H1 (cell line): ENCODE measurements around the gene ADAMTS14. TPM values are rescaled to one million over a fixed set of nuclear protein-coding genes. Genes with fewer than 3 reads are reported as not detected.

ENCODE experiments used
- CTCF ChIA-PET: fragments of 300-600 bp; sonication (Branson Sonifier 250); formaldehyde crosslinking; loops from one replicate; lab custom pipeline; 2021; ENCODE audit not compliant: partially characterized antibody; lab: Charles Lee
- POLR2A ChIA-PET: fragments of 300-600 bp; sonication (Branson Sonifier 250); formaldehyde crosslinking; loops from one replicate; lab custom pipeline; 2021; ENCODE audit warnings: inconsistent platforms; ENCODE audit not compliant: partially characterized antibody; lab: Charles Lee
- DNase-seq, 2 experiments: peaks; one replicate each; pipeline versions ENCODE4 v3.0.0 to v3.0.0-alpha.2; 2010 to 2022; ENCODE audit warnings: low spot score in 2 of 2, low read depth in 1 of 2, mixed read lengths in 1 of 2
- FAIRE-seq: peaks from 2 replicates; lab custom pipeline; 2011; peaks lifted over from hg19 to GRCh38; lab: Jason Lieb, UNC
- H2AFZ ChIP-seq: 2 replicates; pipeline ENCODE4 v1.8.1; 2012; ENCODE audit warnings: low read length, inconsistent platforms
- H2AK5ac ChIP-seq: 2 replicates; pipeline ENCODE4 v1.6.1; 2013; ENCODE audit warnings: low read depth, low read length
- H2BK120ac ChIP-seq: replicated peaks from 2 replicates; pipeline ENCODE3; 2013; ENCODE audit warnings: low read depth, low read length, inconsistent platforms
- H2BK12ac ChIP-seq: 2 replicates; pipeline ENCODE4 v1.6.1; 2013; ENCODE audit warnings: low read depth, low read length
- H2BK15ac ChIP-seq: 2 replicates; pipeline ENCODE4 v1.6.1; 2013; ENCODE audit warnings: low read length
- H2BK20ac ChIP-seq: 2 replicates; pipeline ENCODE4 v1.6.1; 2013; ENCODE audit warnings: low read length
- H2BK5ac ChIP-seq: 2 replicates; pipeline ENCODE4 v1.6.1; 2013; ENCODE audit warnings: low read depth, low read length
- H3K14ac ChIP-seq: 2 replicates; pipeline ENCODE4 v1.6.1; 2013; ENCODE audit warnings: inconsistent platforms; ENCODE audit not compliant: insufficient read length
- H3K18ac ChIP-seq: 2 replicates; pipeline ENCODE4 v1.6.1; 2013; ENCODE audit warnings: low read length; ENCODE audit errors: extremely low read depth
- H3K23ac ChIP-seq: 2 replicates; pipeline ENCODE4 v1.6.1; 2013; ENCODE audit warnings: inconsistent platforms; ENCODE audit not compliant: insufficient read length
- H3K23me2 ChIP-seq: 2 replicates; pipeline ENCODE4 v1.6.1; 2013; ENCODE audit warnings: low read depth, low read length
- H3K27ac ChIP-seq: 2 replicates; pipeline ENCODE4 v1.6.1; 2011; ENCODE audit warnings: low read depth, low read length, inconsistent platforms
- H3K27me3 ChIP-seq, 4 experiments: replicated peaks in 1 of 4; 1 replicate in 1 of 4; 2 replicates in 3 of 4; pipeline versions ENCODE4 v1.6.1 to v1.8.1; 2011 to 2013; ENCODE audit warnings: low read length in 3 of 4, mild to moderate bottlenecking in 3 of 4, inconsistent platforms in 2 of 4, mixed read lengths in 2 of 4, moderate library complexity in 1 of 4; ENCODE audit not compliant: control insufficient read depth in 3 of 4, insufficient read depth in 3 of 4; ENCODE audit errors: extremely low read depth in 1 of 4
- H3K36me3 ChIP-seq, 4 experiments: 2 replicates each; pipeline versions ENCODE4 v1.6.1 to v1.8.1; 2011 to 2013; ENCODE audit warnings: mild to moderate bottlenecking in 4 of 4, low read length in 3 of 4, moderate library complexity in 2 of 4, control low read depth in 1 of 4, inconsistent platforms in 1 of 4; ENCODE audit not compliant: insufficient read depth in 4 of 4, control insufficient read depth in 2 of 4
- H3K4ac ChIP-seq: replicated peaks from 2 replicates; pipeline ENCODE3; 2013; ENCODE audit warnings: low read length, low read depth, mixed read lengths, inconsistent platforms; ENCODE audit not compliant: insufficient read length
- H3K4me1 ChIP-seq, 4 experiments: replicated peaks in 1 of 4; 1 replicate in 1 of 4; 2 replicates in 3 of 4; pipeline versions ENCODE4 v1.6.1 to v1.8.1; 2011 to 2013; ENCODE audit warnings: low read length in 3 of 4, inconsistent platforms in 2 of 4, mixed read lengths in 1 of 4; ENCODE audit not compliant: insufficient read depth in 4 of 4, control insufficient read depth in 3 of 4
- H3K4me2 ChIP-seq, 2 experiments: 2 replicates each; pipeline versions ENCODE4 v1.6.1 to v1.8.1; 2011 to 2013; ENCODE audit warnings: low read depth in 2 of 2, low read length in 2 of 2, control low read depth in 1 of 2, inconsistent platforms in 1 of 2, mild to moderate bottlenecking in 1 of 2; ENCODE audit not compliant: insufficient read depth in 1 of 2
- H3K4me3 ChIP-seq, 4 experiments: fragments of 200-600, 300-600 bp in 1 of 4; sonication (generic), shearing (Covaris generic), sonication (Bioruptor Twin) in 1 of 4; 2 replicates each; pipeline versions ENCODE4 v1.5.1 to v1.8.1; 2011 to 2016; ENCODE audit warnings: low read length in 4 of 4, low read depth in 3 of 4, control low read depth in 2 of 4, inconsistent platforms in 2 of 4, mild to moderate bottlenecking in 2 of 4, mixed read lengths in 1 of 4, moderate library complexity in 1 of 4; ENCODE audit not compliant: insufficient read depth in 2 of 4; ENCODE audit errors: extremely low read depth in 1 of 4
- H3K56ac ChIP-seq: replicated peaks from 2 replicates; pipeline ENCODE3; 2013; ENCODE audit warnings: low read depth, mild to moderate bottlenecking, mixed read lengths, low read length, inconsistent platforms; ENCODE audit not compliant: insufficient read length
- H3K79me1 ChIP-seq: 2 replicates; pipeline ENCODE4 v1.6.1; 2013; ENCODE audit warnings: low read depth, low read length, control low read depth
- H3K79me2 ChIP-seq, 2 experiments: 2 replicates each; pipeline versions ENCODE4 v1.6.1 to v1.8.1; 2012 to 2013; ENCODE audit warnings: low read length in 2 of 2, mild to moderate bottlenecking in 2 of 2, inconsistent platforms in 1 of 2; ENCODE audit not compliant: insufficient read depth in 2 of 2, control insufficient read depth in 1 of 2
- H3K9ac ChIP-seq, 4 experiments: replicated peaks in 1 of 4; 1 replicate in 1 of 4; 2 replicates in 3 of 4; pipeline versions ENCODE4 v1.6.1 to v1.8.1; 2011 to 2013; ENCODE audit warnings: low read depth in 3 of 4, low read length in 3 of 4, control low read depth in 2 of 4, mild to moderate bottlenecking in 2 of 4, moderate library complexity in 2 of 4, inconsistent platforms in 1 of 4; ENCODE audit errors: extremely low read depth in 1 of 4
- H3K9me3 ChIP-seq, 2 experiments: 2 replicates each; pipeline versions ENCODE4 v1.6.1 to v1.8.1; 2012 to 2013; ENCODE audit warnings: mild to moderate bottlenecking in 2 of 2, moderate library complexity in 2 of 2, control low read depth in 1 of 2, inconsistent platforms in 1 of 2, low read depth in 1 of 2, low read length in 1 of 2, mixed read lengths in 1 of 2; ENCODE audit not compliant: insufficient read depth in 2 of 2
- H4K20me1 ChIP-seq, 2 experiments: replicated peaks in 1 of 2; 2 replicates each; pipeline versions ENCODE3 to v1.8.1; 2011 to 2013; ENCODE audit warnings: inconsistent platforms in 2 of 2, low read length in 2 of 2, mild to moderate bottlenecking in 1 of 2; ENCODE audit not compliant: insufficient read depth in 2 of 2, control insufficient read depth in 1 of 2
- H4K5ac ChIP-seq: 2 replicates; pipeline ENCODE4 v1.6.1; 2013; ENCODE audit warnings: low read length, low read depth, mixed read lengths, inconsistent platforms; ENCODE audit not compliant: insufficient read length
- H4K8ac ChIP-seq: 2 replicates; pipeline ENCODE4 v1.8.0; 2013; ENCODE audit warnings: mild to moderate bottlenecking, moderate library complexity, low read length, inconsistent platforms; ENCODE audit not compliant: insufficient read depth; ENCODE audit errors: extremely low read depth
- H4K91ac ChIP-seq: replicated peaks from 2 replicates; pipeline ENCODE3; 2013; ENCODE audit warnings: low read length, mixed read lengths, inconsistent platforms; ENCODE audit not compliant: insufficient read length
- CBX5 ChIP-seq: fragments of 300-800, 300-1000 bp; sonication (generic); IDR thresholded peaks from 2 replicates; pipeline ENCODE4 v1.7.1; 2016; ENCODE audit warnings: antibody characterized with exemption, low read length, low read depth
- CREB1 ChIP-seq: IDR thresholded peaks from 2 replicates; pipeline ENCODE4 v1.6.1; 2012; ENCODE audit warnings: inconsistent platforms
- CTCF ChIP-seq, 3 experiments: IDR thresholded peaks; 1 replicate in 2 of 3; 2 replicates in 1 of 3; pipeline versions ENCODE4 v1.5.1 to v1.6.1; 2011; ENCODE audit warnings: low read length in 3 of 3, mild to moderate bottlenecking in 3 of 3, inconsistent platforms in 2 of 3, low read depth in 1 of 3, moderate library complexity in 1 of 3; ENCODE audit not compliant: insufficient read depth in 1 of 3; ENCODE audit errors: control extremely low read depth in 1 of 3
- JUND ChIP-seq: IDR thresholded peaks from 2 replicates; pipeline ENCODE4 v1.6.1; 2011; ENCODE audit warnings: mild to moderate bottlenecking, improper control_type of control experiment, low read length
- SAP30 ChIP-seq: fragments of 300-600 bp; sonication (generic); IDR thresholded peaks from 2 replicates; pipeline ENCODE4 v1.7.1; 2012; ENCODE audit warnings: low read length, moderate library complexity, mild to moderate bottlenecking, inconsistent platforms; ENCODE audit not compliant: insufficient read depth, insufficient replicate concordance
- SP1 ChIP-seq: IDR thresholded peaks from 2 replicates; pipeline ENCODE4 v1.6.1; 2011; ENCODE audit warnings: low read depth, low read length
- TBP ChIP-seq: IDR thresholded peaks from 2 replicates; pipeline ENCODE4 v1.6.1; 2011; ENCODE audit warnings: low read depth, low read length, improper control_type of control experiment
- WGBS, 2 experiments: shearing (Covaris generic) in 1 of 2; methylation state at CpG; one replicate each; pipeline versions ENCODE4 v1.1.6 to v1.1.7; 2013 to 2015; ENCODE audit warnings: low lambda C conversion rate in 2 of 2, mixed read lengths in 2 of 2, inconsistent platforms in 1 of 2, low coverage in 1 of 2, missing lambda C conversion rate in 1 of 2; ENCODE audit not compliant: insufficient replicate concordance in 2 of 2, insufficient coverage in 1 of 2, insufficient read length in 1 of 2; ENCODE audit errors: extremely low coverage in 1 of 2, missing lambda C conversion rate in 1 of 2; 5-methylcytosine and 5-hydroxymethylcytosine counted together
- polyA plus RNA-seq, 7 experiments: library from polyadenylated mRNA; depleted of rRNA in 3 of 7; stranded (reverse) in 5 of 7; unstranded in 2 of 7; fragments of >200 nt in 5 of 7; fragments of 200-250 nt in 2 of 7; gene quantifications; 1 replicate in 5 of 7; 2 replicates in 1 of 7; 4 replicates in 1 of 7; pipeline versions ENCODE4 v1.2.1 to v1.2.3, GENCODE V29; 2011 to 2013; ENCODE audit warnings: missing spikeins in 2 of 7, mixed read lengths in 2 of 7
- total RNA-seq: library from RNA; stranded (reverse); fragmentation: NEBNext Ultra II Directional; extraction: Animal tissue kit (Norgen Biotek cat#: 25700); gene quantifications from 2 replicates; pipeline ENCODE4 v1.2.1, GENCODE V29; 2021

The ADAMTS14 gene
- total and polyA plus RNA-seq, 2 of the 8 experiments (the other 6 are each of a cell fraction or from before 2014, with no cell fraction given): 2.0 to 2.3 TPM

- H3K27ac ChIP-seq: no peak overlapping the region
Measured at GRCh38 chr10:70695241-70696030, 23.1 kb downstream of the ADAMTS14 start.

More at GRCh38 chr10:70695241-70696030, 23.1 kb downstream of the ADAMTS14 start:
- Histone ChIP-seq H2BK20ac (0 out of 2 replicates have a peak overlapping the region, but pooled peaks have one; percentile 25), H4K5ac (no peak overlapping the region), H3K18ac (no peak overlapping the region), H3K23me2 (no peaks in the 10 kb centered on the region), H4K8ac (no peak overlapping the region), H4K20me1 (no peaks in the 10 kb centered on the region), H3K4ac (no peak overlapping the region), H3K4me1 (peaks cover 1 to 15% (median 8%) of the 10 kb centered on the region in 4 experiments), H4K91ac (no peak overlapping the region), H3K9ac (no peak overlapping the region), H3K79me1 (no peaks in the 10 kb centered on the region; the same call in 1 of the 2 replicates), H3K14ac (no peak overlapping the region), H3K9me3 (no peaks in the 10 kb centered on the region), H3K4me2 (no peak overlapping the region), H2BK15ac (no peak overlapping the region), H3K36me3 (no peaks in the 10 kb centered on the region), H2BK12ac (0 out of 2 replicates have a peak overlapping the region, but pooled peaks have one; percentile 5), H2AFZ (no peak overlapping the region), H3K4me3 (no peak overlapping the region), H2BK5ac (no peak overlapping the region; the same call in 1 of the 2 replicates), H3K23ac (no peak overlapping the region), H3K56ac (no peak overlapping the region), H3K79me2 (no peaks in the 10 kb centered on the region), H2BK120ac (no peak overlapping the region), H2AK5ac (no peak overlapping the region), H3K27me3 (no peaks in the 10 kb centered on the region; a peak in 1 of 7 replicates)
- no peak for TF ChIP-seq TBP
- no peak for TF ChIP-seq SP1
- no peak for TF ChIP-seq SAP30
- TF ChIP-seq CBX5: no peak
- TF ChIP-seq JUND: no peak
- no peak for TF ChIP-seq CREB1
- TF ChIP-seq CTCF (IDR thresholded peaks at IDR 0.05; ENCODE audit: control extremely low read depth in 1 of 3, insufficient read depth in 1 of 3, low read depth in 1 of 3, low read length in 3 of 3): peak in 1 of 3 experiments; percentile 8; a peak in 1 of 4 replicates
- CTCF ChIA-PET: interaction anchor here (0.5 to 1.5 kb wide), 12 partner anchors 13 to 907 kb away, joined by 3 to 4 read pairs (median 3); no protein-coding TSS in a partner anchor
- POLR2A ChIA-PET: interaction anchor here (1.0 kb wide), 1 partner anchor 10 kb away, joined by 3 read pairs; no protein-coding TSS in a partner anchor
- FAIRE-seq (no peak), DNase-seq (no peak)
- WGBS, 2 experiments: 91% methylated on average over 3 of the region's 3 CpGs; no CpG with 5 or more reads in 1 of the 2 experiments
